ENCODE data around the gene TNFRSF8.

Gene TNFRSF8

DNA sequence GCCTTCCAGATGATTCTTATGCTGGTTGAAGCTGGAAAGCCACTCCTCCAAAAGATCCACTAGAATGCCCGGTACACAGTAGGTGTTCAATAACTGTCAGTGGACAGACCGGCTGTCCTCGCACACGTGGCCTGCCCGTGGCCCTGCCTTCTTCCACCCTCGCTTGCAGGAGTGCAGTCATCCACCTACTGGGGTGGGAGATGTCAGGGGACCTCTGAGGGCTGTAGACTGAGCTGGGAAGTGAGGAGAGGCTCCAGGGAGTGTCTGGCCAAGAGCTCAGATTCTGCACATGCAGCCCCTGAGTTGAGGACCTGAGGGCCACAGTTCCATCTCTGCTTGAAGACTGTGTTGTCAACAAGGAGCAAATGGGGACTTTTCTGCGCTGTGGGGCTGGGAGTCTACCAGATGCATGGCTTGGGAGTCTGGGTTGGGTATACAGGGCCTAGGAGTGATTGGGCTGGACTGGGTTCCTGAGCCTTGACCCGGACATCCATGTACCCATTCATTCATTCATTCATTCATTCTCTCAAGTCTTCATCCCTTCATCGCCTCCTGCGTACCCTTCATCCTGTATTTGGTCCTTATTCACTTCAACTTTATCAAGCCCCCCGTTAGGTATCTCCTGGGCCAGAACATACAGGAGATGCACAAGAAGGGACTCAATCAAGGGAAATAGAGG lies 99.5 kb downstream of the TNFRSF8 start:
- no peak for DNase-seq

DNA sequence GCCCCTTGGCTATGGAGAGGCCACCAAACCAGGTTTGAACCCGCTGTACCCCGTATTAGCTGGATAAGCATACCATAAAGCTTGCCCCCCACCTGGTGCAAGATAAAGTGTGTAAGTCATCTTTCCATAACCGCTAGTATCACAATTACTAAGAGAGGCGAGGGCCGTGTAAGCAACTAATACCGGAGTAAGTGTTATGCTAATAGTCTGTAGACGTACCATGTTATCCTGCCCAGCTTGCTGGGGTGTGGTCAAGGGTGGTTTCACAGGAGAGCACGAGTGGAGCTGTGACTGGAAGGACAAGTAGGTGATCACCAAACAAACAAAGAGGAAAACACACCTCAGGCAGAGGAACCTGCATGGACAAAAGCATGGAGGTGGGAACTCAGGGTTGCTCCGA lies 100.1 kb downstream of the TNFRSF8 start:
- peak; percentile 83 for DNase-seq

DNA sequence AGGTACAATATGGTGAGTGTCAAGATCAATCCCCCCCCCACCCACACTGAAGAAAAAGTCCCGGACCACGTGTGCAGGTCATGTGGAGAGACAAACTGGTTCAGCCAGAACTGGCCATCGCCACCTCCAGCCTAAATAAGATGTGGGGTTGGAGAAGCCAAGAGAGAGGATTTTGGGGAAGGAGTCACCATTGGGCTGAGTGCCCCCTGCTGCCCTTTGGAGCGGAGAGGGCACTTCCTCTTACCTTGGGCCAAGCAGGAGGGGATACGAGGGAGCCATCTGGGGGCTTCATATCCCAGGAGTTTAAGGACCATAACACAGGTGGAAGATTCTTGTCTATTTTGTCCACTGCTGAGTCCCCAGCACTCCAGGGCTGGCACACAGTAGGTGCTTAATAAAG lies 101.1 kb downstream of the TNFRSF8 start:
- no peak for DNase-seq

DNA sequence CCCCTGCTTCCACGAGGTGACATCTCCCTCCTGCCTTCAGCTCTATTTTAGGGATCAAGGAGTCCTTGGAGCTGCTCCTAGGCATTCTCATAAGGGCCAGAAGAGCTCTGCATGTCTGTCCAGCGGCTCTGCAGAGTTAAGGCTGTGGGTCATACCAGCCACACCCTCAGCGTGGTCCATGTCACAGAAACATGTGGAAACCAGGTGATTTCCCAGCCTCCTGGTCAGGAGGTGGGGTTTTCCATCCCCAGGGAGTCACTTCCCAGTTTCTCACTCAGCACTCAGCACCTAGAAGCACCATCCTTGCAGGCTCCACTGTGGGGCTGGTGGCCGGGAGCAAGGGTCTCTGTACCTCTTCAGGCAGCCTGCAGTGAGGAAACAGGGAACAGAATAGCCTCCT lies 102.2 kb downstream of the TNFRSF8 start:
- DNase-seq = no peak

DNA sequence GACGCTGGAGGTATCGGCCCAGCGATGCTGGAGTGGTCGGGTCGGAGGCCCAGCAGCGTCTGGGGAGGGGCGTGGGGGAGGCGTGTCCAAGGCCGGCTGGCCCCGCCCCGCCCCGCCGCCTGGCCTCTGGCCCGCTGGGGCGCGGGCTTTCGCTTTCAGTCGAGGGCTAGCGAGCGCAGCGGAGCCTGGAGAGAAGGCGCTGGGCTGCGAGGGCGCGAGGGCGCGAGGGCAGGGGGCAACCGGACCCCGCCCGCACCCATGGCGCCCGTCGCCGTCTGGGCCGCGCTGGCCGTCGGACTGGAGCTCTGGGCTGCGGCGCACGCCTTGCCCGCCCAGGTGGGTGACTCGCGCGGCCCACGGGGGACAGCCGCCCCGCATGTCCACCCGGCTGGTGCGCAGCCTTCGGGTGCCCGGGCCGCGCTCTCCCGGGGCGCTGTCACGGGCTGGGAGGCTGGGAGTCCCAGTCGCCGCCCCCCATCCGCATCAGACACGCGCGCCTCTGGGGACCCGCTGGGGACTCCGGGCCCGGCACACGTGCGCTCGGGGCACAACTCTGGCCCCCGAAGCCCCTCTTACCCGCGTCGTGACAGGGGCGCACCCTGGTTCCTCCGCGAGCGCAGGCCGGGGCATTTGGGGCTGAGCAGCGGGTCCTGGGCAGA lies 103.9 kb downstream of the TNFRSF8 start, which contains the start of gene TNFRSF1B:
TSS of gene TNFRSF1B (plus strand) at position 158 of the 659 bp plus-strand sequence. CDS start at position 259, 101 bp downstream.
- DNase-seq = peak; percentile 88

GRCh38 chr1:12167493-12168429 lies 104.7 kb downstream of the TNFRSF8 start:
- peak; percentile 39 for DNase-seq

- no peak for DNase-seq
These were observed 105.5 kb downstream of the TNFRSF8 start for GRCh38 chr1:12168451-12169160.

- DNase-seq = no peak
These were observed 106.5 kb downstream of the TNFRSF8 start for GRCh38 chr1:12169442-12170135.

GRCh38 chr1:12170263-12170671 lies 107.2 kb downstream of the TNFRSF8 start:
- DNase-seq = no peak

- DNase-seq = peak; percentile 61
These were observed 108.3 kb downstream of the TNFRSF8 start for GRCh38 chr1:12171206-12172041.

- peak; percentile 53 for DNase-seq
These were observed 109.1 kb downstream of the TNFRSF8 start for GRCh38 chr1:12172042-12172851.

DNA sequence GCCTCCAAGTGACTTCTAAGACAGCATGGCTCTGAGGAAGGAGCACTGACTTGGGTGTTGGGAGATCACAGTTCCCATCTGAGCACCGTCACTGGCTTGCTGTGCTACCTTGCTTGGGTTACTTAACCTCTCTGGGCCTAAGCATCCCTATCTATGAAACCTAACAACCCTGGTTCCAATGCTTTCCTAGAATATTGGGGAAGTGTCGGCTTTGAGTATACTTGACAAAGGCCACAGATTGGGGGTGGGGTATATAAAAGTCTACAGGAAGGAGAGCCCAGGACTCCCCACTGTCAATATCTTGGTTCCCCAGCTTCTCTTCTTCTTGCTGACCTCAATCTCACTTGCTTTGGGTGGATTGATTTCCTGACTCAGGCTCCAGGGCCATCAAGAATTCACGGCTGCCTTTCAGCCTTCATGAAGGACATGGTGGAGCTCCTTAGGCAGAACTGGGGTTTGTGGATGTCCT lies 110.0 kb downstream of the TNFRSF8 start:
- no peak for DNase-seq

DNA sequence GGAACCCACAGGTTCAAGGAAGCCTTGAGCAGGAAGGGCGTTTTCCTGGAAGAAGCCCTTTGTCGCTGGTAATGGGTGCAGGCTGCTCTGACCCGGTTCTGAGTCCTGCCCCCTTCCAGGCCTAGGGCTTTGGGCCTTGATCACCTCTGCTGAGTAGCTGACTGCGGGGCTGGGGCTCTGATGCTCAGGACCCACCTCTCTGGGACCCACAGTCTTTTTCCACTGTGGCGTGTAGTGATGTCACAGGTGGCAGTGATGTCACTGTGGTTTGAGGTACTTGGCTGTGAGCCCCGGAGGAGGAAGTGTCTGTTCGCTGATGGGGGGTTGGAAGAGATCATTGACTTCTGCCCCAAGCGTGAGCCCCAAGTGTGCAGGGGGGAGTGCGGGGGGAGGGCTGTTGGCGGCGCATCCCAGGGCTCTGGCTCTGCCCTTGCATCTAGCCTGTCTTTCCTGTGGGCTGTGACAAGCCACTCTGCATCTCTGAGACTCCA lies 110.6 kb downstream of the TNFRSF8 start:
- peak; percentile 87 for DNase-seq

- DNase-seq = no peak
These were observed 112.1 kb downstream of the TNFRSF8 start for GRCh38 chr1:12174924-12175810.

DNA sequence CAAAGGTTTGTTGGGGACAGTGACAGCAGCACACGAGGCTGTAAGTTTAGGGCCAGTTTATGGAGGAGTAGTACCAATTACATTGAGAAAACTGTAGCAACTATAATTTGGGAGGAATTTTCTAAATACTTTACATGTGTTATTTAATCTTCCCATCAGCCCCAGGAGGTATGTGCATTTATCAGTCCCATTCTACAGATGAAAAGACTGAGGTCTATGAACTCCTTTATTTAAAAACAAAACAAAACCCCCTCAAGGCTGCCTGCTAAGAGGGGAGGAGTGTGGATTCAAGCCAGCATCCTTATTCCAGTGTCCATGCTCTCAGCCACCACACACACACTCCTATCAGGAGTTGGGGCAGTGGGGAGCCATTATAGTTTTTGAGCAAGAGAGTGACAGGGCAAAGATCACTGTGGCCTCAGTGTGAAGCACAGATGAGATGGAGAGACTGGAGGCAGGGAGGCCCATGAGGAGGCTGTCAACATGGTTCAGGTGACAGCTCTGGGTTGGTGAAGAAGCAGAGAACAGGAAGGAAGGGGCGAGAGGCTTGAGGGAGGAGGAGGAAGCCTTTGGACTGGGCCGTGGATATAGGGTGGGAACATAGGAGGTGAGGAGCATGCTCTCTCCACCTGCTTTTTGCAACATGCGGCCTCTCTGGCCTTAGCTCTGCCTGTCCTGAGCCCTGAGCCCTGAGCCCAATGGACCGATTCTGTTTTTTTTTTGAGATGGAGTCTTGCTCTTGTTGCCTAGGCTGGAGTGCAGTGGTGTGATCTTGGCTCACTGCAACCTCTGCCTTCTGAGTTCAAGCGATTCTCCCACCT lies 113.4 kb downstream of the TNFRSF8 start:
- no peak for DNase-seq

- no peak for DNase-seq
These were observed 114.3 kb downstream of the TNFRSF8 start for GRCh38 chr1:12177156-12177998.

DNA sequence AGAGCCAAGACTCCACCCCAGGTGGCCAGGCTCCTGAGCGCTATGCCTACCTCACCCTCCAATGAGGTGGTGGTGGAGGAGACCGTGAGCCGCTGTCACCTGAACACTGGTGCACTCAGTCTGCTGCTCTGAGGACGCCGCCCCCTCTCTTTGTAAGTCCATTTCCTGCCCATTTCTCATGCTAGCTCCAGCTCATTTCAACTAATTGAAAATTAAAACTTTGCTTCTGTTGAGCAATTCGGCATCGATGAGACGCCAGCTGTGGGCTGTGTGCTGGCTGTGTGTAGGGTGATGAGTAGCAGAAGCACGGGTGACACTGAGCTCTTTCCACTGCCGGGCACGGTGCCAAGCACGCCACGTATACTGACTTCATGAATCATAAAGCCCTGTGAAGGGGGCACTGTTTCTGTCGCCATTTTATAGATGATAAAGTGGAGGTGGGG lies 114.9 kb downstream of the TNFRSF8 start:
- peak; percentile 79 for DNase-seq
